ENCODE data around the gene CC2D2A.
A peak's percentile ranks its signal among the peaks of the same experiment; 100 is the strongest.
"Not testable (repeated sequence)": the region's sequence is repeated elsewhere in the genome, so short reads cannot be mapped to it uniquely, and the experiment has no call there.

CC2D2A gene

DNA sequence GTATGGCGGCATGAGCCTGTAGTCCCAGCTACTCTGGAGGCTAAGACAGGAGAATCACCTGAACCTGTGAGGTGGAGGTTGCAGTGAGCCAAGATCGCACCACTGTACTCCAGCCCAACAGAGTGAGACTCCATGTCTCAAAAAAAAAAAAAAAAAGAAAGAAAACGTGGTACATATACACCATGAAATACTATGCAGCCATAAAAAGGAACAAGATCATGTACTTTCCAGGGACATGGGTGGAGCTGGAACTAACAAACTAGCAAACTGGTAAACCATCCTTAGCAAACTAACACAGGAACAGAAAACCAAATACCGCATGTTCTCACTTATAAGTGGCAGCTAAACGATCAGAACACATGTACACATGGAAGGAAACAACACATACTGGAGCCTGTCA, 147.7 kb downstream of the CC2D2A start:
- intact Hi-C loops (cut with micrococcal nuclease); H3K4me3 Mint-ChIP-seq; H3K27ac Mint-ChIP-seq; H3K27me3 Mint-ChIP-seq: not testable (repeated sequence)
- Mint-ChIP-seq H3K9me3 (peaks cover 46% of the 10 kb centered on the region), H3K4me1 (ENCODE audit: low read depth) (peaks cover 24% of the 10 kb centered on the region), H3K36me3 (ENCODE audit: low read depth) (peaks cover 93% of the 10 kb centered on the region)

DNA sequence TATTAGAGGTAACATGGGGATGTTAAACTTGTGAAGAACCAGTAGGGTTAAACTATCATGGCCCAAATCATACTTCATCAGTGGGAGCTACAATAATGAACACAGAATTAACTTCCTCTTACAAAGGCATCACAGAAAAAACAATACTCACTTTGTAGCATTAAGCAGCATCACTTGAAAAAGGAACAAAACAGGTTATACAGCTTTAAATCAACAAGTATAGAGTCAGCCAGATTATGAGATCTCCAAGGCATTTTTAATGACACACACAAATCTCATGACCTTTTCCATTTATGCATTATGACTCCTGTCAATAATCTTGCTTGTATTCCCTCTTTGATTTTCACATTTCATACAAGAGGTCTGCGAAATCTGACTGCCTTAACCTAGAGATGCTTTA, 167.1 kb downstream of the CC2D2A start:
- intact Hi-C loops (cut with micrococcal nuclease) = no loop called here
- no peaks in the 10 kb centered on the region for H3K9me3 Mint-ChIP-seq
- peaks cover 85% of the 10 kb centered on the region for H3K36me3 Mint-ChIP-seq (ENCODE audit: low read depth)
- no peaks in the 10 kb centered on the region for H3K4me1 Mint-ChIP-seq (ENCODE audit: low read depth)
- no peak overlapping the region for H3K27ac Mint-ChIP-seq
- no peaks in the 10 kb centered on the region for H3K27me3 Mint-ChIP-seq
- no peak overlapping the region for H3K4me3 Mint-ChIP-seq

DNA sequence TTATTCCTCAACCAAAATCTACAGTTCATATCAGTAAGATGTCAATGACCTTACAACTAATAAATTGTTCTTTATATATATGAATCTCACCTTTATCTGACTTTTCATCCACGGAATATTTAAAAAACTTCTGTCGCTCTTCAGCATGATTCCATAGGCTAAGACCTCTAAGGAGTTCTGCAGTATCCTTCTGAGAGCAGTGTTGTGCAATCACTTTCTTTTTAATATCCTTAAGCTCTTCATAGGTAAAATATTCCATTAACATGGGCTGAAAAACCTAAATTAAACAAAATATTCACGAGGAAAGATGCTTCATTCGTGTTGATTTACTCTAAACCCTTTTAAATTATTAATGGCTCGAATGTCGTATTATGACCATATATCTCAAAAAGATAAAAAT, 168.7 kb downstream of the CC2D2A start:
- Mint-ChIP-seq H3K27me3 (no peaks in the 10 kb centered on the region), H3K36me3 (ENCODE audit: low read depth) (peaks cover 82% of the 10 kb centered on the region), H3K27ac (no peak overlapping the region)

DNA sequence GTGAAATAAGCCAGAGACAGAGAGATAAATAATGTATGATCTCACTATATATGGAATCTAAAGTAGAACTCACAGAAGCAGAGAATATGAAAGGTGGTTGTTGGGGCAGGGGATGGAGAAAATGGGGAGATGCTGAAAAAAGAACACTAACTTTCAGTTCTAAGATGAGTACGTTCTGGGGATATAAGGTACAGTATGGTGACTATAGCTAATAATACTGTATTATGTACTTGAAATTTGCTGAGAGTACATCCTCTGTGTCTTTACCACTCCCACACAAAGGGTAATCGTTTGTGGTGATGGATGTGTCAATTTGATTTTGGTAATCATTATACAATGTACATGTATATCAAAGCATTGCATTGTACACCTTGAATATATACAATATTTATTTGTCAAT, 178.9 kb downstream of the CC2D2A start:
- Mint-ChIP-seq H3K36me3 (ENCODE audit: low read depth) (peaks cover 7% of the 10 kb centered on the region), H3K9me3 (no peaks in the 10 kb centered on the region), H3K4me1 (ENCODE audit: low read depth) (peaks cover 50% of the 10 kb centered on the region), H3K27me3 (no peaks in the 10 kb centered on the region), H3K4me3 (no peak overlapping the region), H3K27ac (no peak overlapping the region)
- intact Hi-C loops (cut with micrococcal nuclease) = no loop called here

More for the DNA sequence above, 168.7 kb downstream of the CC2D2A start:
- intact Hi-C loops (cut with micrococcal nuclease) = no loop called here
- Mint-ChIP-seq H3K9me3 (no peaks in the 10 kb centered on the region), H3K4me3 (no peak overlapping the region), H3K4me1 (ENCODE audit: low read depth) (peaks cover 6% of the 10 kb centered on the region)

DNA sequence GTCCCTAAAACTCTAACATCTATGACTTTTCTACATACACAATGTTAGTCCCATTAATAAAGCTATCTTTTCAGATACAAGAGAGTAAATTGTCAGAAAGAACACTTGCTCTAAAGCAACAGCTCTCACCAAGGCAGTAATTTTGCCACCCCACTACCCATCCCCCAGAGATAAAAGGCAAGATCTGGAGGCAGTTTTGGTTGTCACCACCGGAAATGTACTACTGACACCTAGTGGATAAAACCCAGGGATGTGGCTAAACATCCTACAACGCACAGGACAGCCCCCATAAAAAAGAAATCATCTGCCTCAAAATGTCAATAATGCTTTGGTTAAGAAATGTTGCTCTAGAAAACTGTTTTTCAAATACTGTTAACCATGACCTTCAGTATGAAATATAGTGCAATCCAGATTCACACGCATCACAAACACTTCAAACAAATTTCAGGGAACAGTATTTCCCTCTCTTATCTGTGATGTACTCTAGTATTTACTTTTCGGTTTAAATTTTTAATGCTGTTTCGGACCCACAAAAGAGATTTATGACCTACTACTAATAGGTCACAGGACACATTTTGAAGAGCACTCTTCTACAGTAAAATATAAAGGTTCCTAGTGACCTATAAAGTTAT, 180.3 kb downstream of the CC2D2A start:
- peaks cover 9% of the 10 kb centered on the region for H3K36me3 Mint-ChIP-seq (ENCODE audit: low read depth)
- H3K9me3 Mint-ChIP-seq = no peaks in the 10 kb centered on the region
- peaks cover 48% of the 10 kb centered on the region for H3K4me1 Mint-ChIP-seq (ENCODE audit: low read depth)
- H3K27me3 Mint-ChIP-seq = no peaks in the 10 kb centered on the region
- H3K4me3 Mint-ChIP-seq = peak overlapping the region; percentile 13
- intact Hi-C loops (cut with micrococcal nuclease) = loop anchor here (2.0 to 10.0 kb wide), 3 partner anchors 135 to 413 kb away; no protein-coding TSS in a partner anchor
- H3K27ac Mint-ChIP-seq = no peak overlapping the region
